NCI-H82 treated with DMSO at 0.1 percent for 48 hours (cell line): Measurements from ENCODE around the gene ZDHHC14.
A peak's percentile ranks its signal among the peaks of the same experiment; 100 is the strongest.
"Not testable (repeated sequence)": the region's sequence is repeated elsewhere in the genome, so short reads cannot be mapped to it uniquely, and the experiment has no call there.

Source experiments
- DNase-seq: peaks from one replicate; lab custom pipeline; 2025; ENCODE audit not compliant: unreplicated experiment; lab: John Stamatoyannopoulos, UW

The ZDHHC14 gene

GRCh38 chr6:157379656-157380457 lies 1.1 kb upstream of the ZDHHC14 start:
- peak; percentile 86 for DNase-seq

DNA sequence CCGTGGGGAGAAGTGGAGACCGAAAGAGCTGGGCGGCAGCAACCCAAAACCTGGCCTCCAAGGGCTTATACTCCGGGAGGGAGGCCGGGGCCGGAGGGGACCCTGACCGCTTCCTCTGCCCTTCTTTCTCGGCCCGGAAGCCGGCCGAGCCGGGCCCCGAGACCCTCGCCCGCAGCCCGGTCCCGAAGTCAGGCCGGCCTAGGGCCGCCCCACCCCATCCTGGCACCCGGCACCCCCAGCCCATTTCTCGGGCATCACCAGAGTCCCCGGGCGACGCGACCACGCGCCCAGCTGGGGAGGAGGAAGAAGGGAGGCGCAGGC lies 572 bp upstream of the ZDHHC14 start:
- no peak for DNase-seq

DNA sequence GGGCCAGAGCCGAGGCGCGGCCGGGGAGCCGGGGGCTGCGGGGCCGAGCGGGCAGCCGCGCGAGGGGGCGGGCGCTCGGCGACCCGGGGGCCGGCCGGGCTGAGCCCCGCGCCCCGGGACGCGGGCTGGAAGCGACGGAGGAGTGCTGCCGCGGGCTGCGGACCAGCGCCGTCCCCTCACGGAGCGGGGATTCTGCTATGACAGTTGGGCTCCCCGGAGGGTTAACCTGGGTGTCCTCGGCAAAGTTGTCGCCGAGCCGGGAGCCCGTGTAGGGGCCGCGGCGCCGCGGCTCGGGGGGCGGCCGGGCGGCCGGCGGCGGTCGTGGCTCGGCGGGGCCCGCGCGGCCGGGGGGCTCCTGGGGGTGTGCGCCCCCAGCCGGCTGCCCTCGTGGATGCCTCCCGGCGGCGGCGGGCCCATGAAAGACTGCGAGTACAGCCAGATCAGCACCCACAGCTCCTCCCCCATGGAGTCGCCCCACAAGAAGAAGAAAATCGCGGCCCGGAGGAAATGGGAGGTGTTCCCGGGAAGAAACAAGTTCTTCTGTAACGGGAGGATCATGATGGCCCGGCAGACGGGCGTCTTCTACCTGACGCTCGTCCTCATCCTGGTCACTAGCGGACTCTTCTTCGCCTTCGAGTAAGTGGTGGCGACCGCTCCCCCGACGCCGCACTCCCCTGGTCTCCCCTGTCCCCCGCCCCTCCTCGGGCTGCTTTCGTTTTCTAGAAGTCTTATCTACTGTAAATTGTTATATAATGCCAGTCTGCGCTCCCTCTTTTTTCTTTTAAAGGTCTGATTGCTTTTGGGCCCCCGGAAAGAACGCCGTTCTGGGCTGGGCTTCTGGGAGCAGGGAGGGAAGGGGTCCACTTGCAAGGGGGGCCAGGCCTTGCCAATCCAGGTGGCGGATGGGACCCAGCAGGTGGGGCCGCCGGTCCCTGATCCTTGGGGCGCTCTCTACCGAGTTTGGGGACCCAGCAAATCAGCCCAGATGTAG lies 936 bp downstream of the ZDHHC14 start:
- no peak for DNase-seq

- no peak for DNase-seq
Measured at GRCh38 chr6:157382821-157383220, 1.8 kb downstream of the ZDHHC14 start.

DNA sequence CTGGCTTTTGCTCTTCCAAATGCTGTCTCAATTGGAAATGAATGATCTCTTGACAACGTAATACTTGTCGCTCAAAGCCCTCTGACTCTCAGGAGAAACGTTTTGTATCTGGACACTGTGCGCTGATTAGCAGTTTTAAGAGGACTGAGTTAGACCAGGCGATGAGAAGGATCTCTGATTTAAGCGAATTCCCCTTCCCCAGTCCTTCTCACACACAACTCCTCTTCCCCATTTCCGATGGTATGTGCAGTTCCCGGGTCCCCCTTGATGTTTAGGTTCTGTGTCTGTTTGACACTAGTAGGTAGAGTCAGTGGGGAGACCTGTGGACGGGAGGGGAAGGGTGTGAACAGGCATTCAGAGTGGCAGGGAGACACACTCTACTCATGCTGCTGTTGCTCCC lies 2.5 kb downstream of the ZDHHC14 start:
- DNase-seq: no peak

- DNase-seq: not testable (repeated sequence)
Measured at GRCh38 chr6:157384962-157385361, 4.0 kb downstream of the ZDHHC14 start.

DNA sequence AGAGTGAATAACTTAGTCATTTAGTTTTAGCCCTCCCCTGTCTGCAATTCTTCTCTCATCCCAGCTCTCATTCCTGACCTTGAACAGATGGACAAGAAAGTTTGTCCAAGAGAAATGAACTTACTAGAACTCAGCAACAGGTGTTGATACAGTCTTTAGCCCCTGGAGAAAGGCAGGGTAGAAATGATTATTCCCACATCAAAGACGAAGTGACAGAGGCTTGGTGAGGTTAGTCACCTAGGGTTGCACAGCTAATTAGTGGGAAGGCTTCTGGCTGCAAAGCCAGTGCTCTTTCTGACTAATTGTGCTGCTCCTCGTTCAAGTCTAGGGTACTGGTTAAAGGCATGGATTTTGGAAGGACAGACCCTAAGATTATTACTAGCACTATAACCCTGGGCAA lies 4.5 kb downstream of the ZDHHC14 start:
- DNase-seq: no peak

GRCh38 chr6:157386023-157386422 lies 5.0 kb downstream of the ZDHHC14 start:
- no peak for DNase-seq

- DNase-seq: no peak
Measured at GRCh38 chr6:157386454-157386853, 5.5 kb downstream of the ZDHHC14 start.

DNA sequence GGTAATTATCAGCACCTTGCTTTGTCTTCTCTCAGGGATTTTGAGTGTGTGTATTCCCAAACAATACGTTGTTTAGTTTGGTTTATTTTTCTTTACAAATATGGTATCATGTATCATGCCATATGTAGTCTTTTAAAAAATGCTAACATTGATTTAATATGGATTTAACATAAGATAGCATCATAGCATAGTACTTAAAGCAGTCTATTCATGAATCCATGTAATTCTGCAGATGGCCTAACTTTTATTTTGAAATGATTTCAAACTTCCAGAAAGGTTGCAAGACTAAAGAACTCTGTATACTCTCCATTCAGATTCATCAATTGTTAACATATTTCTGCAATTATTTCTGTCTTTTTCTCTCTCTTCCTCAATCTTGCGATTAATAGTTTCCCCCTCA lies 7.9 kb downstream of the ZDHHC14 start:
- no peak for DNase-seq

GRCh38 chr6:157390273-157391060 lies 9.5 kb downstream of the ZDHHC14 start:
- no peak for DNase-seq

DNA sequence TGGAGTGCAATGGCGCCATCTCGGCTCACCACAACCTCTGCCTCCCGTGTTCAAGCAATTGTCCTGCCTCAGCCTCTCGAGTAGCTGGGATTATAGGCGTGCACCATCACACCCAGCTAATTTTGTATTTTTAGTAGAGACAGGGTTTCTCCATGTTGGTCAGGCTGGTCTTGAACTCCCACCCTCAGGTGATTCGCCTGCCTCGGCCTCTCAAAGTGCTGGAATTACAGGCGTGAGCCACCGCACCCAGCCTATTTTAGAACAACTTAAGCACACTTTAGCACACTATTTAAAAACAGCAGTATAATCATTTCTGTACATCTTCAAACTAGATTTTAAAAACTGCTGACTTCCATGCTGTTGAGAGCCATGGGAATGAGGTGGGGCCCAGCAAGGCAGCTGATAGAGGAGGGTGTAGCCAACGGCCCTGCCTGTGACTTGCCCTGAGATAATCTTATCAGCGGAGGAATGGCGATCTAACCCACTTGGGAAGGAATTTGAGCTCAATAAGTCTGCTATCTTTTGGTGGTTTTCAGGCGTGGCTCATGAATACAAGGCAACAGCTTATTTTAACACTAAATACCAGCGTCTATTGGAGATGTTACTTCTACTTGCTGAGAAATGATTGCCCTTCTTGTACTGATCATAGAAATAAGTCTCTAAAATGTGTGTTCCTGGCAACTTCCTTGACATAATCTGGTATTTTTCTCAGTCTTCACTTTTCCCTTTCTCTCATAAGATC lies 12.1 kb downstream of the ZDHHC14 start:
- no peak for DNase-seq

- DNase-seq: no peak
Measured at GRCh38 chr6:157393669-157394327, 12.8 kb downstream of the ZDHHC14 start.

DNA sequence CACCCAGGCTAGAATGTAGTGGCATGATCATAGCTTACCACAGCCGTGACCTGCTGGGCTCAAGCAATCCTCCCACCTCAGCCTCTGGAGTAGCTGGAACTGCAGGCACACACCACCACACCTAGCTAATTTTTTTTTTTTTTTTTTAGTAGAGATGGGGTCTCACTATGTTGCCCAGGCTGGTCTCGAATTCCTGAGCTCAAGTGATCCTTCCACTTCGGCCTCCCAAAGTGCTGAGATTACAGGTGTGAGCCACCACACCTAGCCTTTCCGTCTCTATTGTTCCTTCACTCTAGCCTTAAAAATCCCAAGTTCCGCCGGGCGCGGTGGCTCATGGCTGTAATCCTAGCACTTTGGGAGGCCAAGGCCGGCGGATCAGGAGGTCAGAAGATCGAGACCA lies 14.2 kb downstream of the ZDHHC14 start:
- DNase-seq: not testable (repeated sequence)

- DNase-seq: no peak
Measured at GRCh38 chr6:157396026-157396425, 15.0 kb downstream of the ZDHHC14 start.

DNA sequence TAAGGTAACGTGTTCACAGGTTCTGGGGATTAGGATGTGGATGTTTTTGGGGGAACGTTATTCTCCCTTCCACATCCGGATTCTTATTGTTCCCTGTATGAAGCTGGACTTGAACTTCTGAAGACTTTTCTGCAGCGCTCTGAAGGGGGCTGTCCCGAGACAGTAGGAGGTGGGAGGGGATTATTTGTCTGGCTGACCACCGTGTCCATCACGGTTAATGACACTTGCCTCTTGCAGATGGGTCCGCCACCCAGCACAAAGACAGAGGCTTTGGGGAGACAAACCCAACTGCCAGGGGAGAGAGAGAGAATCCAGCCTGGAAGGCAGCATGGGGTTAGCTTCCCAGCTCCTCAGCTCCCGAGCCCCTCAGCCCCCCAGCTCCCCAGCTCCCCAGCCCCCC lies 16.7 kb downstream of the ZDHHC14 start:
- no peak for DNase-seq

DNA sequence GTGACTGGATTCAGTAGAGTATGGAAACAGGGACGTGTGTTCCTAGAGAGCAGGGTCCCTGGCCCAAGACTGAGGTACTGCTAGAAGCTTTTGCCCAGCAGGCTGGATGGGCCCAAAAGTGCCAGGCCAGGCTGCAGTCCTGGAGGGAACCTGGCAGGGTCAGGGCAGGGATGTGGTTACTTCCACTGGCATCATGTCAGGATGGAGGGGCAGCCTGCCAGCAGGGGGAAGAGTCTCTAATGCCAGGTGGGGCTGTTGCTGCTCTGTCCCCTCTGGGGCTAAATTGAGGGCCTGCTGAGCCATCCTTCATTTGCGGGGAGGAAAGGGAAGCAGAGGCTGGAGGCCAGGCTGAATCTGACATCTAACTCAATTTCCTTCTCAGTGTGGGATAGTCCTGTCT lies 17.2 kb downstream of the ZDHHC14 start:
- no peak for DNase-seq

DNA sequence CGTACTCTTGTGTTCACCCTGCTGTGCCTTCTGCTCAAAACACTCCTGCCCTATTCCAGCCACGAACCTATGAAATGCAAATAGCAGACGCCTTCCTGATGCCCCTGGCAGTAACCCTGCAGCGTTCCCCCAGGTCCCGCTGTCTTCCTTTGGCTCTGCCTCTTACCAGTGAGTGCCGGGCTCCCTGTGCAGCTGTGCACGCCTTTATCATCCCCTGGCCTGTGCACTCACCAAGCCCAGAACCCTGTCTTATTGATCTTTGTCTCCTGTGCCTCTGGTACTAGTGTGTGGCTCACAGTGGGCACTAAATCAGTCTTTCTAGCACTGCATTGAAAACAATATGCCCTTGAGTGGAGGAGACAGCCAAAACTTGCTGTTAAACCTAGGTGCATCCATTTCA lies 19.7 kb downstream of the ZDHHC14 start:
- DNase-seq: no peak

DNA sequence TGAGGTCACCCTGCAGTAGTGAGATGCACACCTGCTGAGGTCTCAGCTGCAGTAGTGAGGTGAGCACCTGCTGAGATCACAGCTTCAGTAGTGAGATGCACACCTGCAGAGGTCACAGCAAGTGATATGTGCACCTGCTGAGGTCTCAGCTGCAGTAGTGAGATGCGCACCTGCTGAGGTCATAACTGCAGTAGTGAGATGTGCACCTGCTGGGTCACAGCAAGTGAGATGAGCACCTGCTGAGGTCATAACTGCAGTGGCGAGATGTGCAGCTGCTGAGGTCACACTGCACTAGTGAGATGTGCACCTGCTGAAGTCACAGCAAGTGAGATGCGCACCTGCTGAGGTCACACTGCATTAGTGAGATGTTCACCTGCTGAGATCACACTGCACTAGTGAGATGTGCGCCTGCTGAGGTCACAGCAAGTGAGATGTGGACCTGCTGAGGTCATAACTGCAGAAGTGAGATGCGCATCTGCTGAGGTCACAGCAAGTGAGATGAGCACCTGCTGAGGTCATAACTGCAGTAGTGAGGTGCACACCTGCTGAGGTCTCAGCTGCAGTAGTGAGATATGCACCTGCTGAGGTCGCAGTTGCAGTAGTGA lies 20.8 kb downstream of the ZDHHC14 start:
- DNase-seq: no peak
